Testis (tissue), 2 donors: ENCODE measurements around the gene PRKAR2A.

Experiments
- CTCF ChIP-seq, 3 experiments: fragments of 450-650 bp in 2 of 3; fragments of 200-600 bp in 1 of 3; sonication (generic) in 1 of 3; IDR thresholded peaks; one replicate each; pipeline ENCODE4 v1.5.1; 2016 to 2019; ENCODE audit warnings: antibody characterized with exemption in 3 of 3, mild to moderate bottlenecking in 2 of 3, moderate library complexity in 1 of 3
- POLR2A ChIP-seq: fragments of 450-650 bp; IDR thresholded peaks from one replicate; pipeline ENCODE4 v1.6.1; 2017; ENCODE audit warnings: antibody characterized with exemption, mild to moderate bottlenecking, moderate library complexity

- no peak for TF ChIP-seq POLR2A
- TF ChIP-seq CTCF (IDR thresholded peaks at IDR 0.05), result no peak
These were observed 138.6 kb downstream of the PRKAR2A start for GRCh38 chr3:48709051-48709461.
